Upper lobe of right lung (tissue), 1 donor: ENCODE data around the gene MARCO. TPM values are rescaled to one million over a fixed set of nuclear protein-coding genes. Genes with fewer than 3 reads are reported as not detected.
A peak's percentile ranks its signal among the peaks of the same experiment; 100 is the strongest.

Source experiments
- ATAC-seq: fragments of 200-7000 bp; cut with Tn5 transposase; one replicate; pipeline ENCODE4 v1.9.1; 2020; ENCODE audit warnings: mild to moderate bottlenecking, moderate library complexity
- DNase-seq: peaks from one replicate; pipeline ENCODE4 v3.0.0-alpha.2; 2020
- H3K27ac ChIP-seq: fragments of 200-600 bp; one replicate; pipeline ENCODE4 v1.8.0; 2022
- H3K27me3 ChIP-seq: fragments of 200-600 bp; one replicate; pipeline ENCODE4 v1.8.0; 2022; ENCODE audit warnings: mild to moderate bottlenecking
- H3K36me3 ChIP-seq: fragments of 200-600 bp; one replicate; pipeline ENCODE4 v1.8.0; 2022
- H3K4me1 ChIP-seq: fragments of 200-600 bp; one replicate; pipeline ENCODE4 v1.8.0; 2022
- H3K4me3 ChIP-seq: fragments of 200-600 bp; one replicate; pipeline ENCODE4 v1.8.0; 2022; ENCODE audit warnings: mild to moderate bottlenecking
- H3K9me3 ChIP-seq: fragments of 200-600 bp; one replicate; pipeline ENCODE4 v1.8.0; 2022
- CTCF ChIP-seq: fragments of 200-600 bp; IDR thresholded peaks from one replicate; pipeline ENCODE4 v1.8.0; 2022; ENCODE audit warnings: antibody characterized with exemption
- intact Hi-C: fragments of 100-400 bp; cut with DNase I; formaldehyde crosslinking; loops from one replicate; pipeline ENCODE4 v1.11.0; 2022
- total RNA-seq: library from RNA; stranded (reverse); fragmentation: NEBNext Ultra II Directional; extraction: Animal tissue kit (Norgen Biotek cat#: 25700); gene quantifications from one replicate; pipeline ENCODE4 v1.2.1, GENCODE V29; 2021
- donor health status: DM: no; HTN: yes; CAD: no; lungs with severe emphysema.

The MARCO gene
- total RNA-seq, 1 donor from 2014 or later: 165 TPM

DNA sequence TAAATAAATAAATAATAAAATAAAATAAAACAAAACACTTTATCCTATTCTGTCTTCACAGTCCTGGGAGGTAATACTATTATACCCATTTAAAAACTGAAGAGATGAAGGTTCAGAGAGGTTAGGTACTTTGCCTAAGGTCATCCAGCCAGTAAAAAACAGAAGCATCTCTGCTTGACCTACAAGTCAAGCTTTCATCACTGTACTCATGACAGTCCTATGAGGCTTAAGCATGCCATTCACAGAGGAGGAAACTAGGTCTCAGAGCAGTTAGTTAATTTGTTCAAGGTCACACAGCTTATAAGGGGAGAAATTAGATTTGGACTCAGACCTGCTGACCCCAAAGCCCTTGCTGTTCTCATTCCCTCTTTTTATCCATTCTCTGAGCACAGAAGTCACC is 77.5 kb downstream of the MARCO start:
- intact Hi-C loops: no loop called here
- Histone ChIP-seq H3K27me3 (no peaks in the 10 kb centered on the region), H3K36me3 (no peaks in the 10 kb centered on the region), H3K4me1 (no peaks in the 10 kb centered on the region), H3K27ac (no peak overlapping the region), H3K4me3 (no peak overlapping the region), H3K9me3 (no peaks in the 10 kb centered on the region)
- DNase-seq: no peak
- ATAC-seq: peak; percentile 60
- TF ChIP-seq CTCF: no peak

DNA sequence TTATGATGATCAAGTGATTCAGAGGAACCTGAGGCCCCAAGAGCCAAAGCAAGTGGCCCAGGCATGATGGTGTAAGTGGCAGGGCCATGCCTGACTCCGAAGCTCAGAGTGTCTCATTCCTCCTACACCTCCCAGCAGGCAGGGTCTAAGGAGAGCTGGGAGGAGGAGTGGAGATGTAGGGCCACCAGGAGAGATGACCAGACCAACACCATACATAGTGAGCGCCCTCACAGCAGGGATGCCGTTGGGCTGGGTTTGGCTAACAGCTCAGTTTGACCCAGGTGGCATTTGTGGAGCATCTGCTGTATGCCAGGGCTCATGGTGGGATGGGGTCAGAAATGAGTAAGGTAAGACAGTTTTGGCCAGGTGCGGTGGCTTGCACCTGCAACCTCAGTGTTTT is 80.7 kb downstream of the MARCO start:
- H3K27me3 ChIP-seq: no peaks in the 10 kb centered on the region
- DNase-seq: no peak
- no peaks in the 10 kb centered on the region for H3K36me3 ChIP-seq
- H3K4me3 ChIP-seq: no peak overlapping the region
- no peak for TF ChIP-seq CTCF
- no peak for ATAC-seq
- no peak overlapping the region for H3K27ac ChIP-seq
- intact Hi-C loops: no loop called here
- no peaks in the 10 kb centered on the region for H3K4me1 ChIP-seq
- no peaks in the 10 kb centered on the region for H3K9me3 ChIP-seq

- no peak for DNase-seq
- Histone ChIP-seq H3K9me3 (no peaks in the 10 kb centered on the region), H3K27ac (no peak overlapping the region), H3K36me3 (no peaks in the 10 kb centered on the region), H3K27me3 (no peaks in the 10 kb centered on the region), H3K4me3 (no peak overlapping the region), H3K4me1 (no peaks in the 10 kb centered on the region)
- intact Hi-C loops: no loop called here
- no peak for TF ChIP-seq CTCF
- ATAC-seq: no peak
Measured at GRCh38 chr2:119023534-119023933, 81.5 kb downstream of the MARCO start.

DNA sequence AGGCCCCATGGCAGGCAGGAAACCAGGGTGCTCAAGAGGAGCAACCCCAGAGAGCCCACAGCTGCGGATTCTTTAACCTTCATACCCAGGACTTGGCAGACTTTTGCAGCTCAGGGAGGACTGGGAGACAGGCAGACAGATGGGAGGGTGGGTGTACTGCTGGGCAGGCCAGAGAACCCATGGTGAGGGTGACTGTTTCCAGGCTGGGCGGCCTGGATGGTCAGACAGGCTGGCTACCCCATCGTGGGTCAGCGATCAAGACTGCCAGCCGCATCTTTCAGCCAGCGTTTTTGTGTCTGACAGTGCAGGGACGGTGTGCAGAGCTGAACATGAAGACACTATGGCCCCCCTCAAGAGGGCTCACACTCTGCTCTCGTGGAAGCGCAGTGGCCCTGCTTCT is 82.2 kb downstream of the MARCO start:
- H3K27me3 ChIP-seq: no peaks in the 10 kb centered on the region
- DNase-seq (no peak), ATAC-seq (no peak)
- TF ChIP-seq CTCF: no peak
- no peak overlapping the region for H3K4me3 ChIP-seq
- intact Hi-C loops: no loop called here
- no peaks in the 10 kb centered on the region for H3K4me1 ChIP-seq
- no peaks in the 10 kb centered on the region for H3K36me3 ChIP-seq
- no peaks in the 10 kb centered on the region for H3K9me3 ChIP-seq
- H3K27ac ChIP-seq: no peak overlapping the region

- H3K36me3 ChIP-seq: no peaks in the 10 kb centered on the region
- intact Hi-C loops: no loop called here
- H3K27me3 ChIP-seq: no peaks in the 10 kb centered on the region
- no peak for TF ChIP-seq CTCF
- H3K27ac ChIP-seq: no peak overlapping the region
- ATAC-seq (no peak), DNase-seq (no peak)
- H3K4me3 ChIP-seq: no peak overlapping the region
- H3K4me1 ChIP-seq: no peaks in the 10 kb centered on the region
- H3K9me3 ChIP-seq: no peaks in the 10 kb centered on the region
Measured at GRCh38 chr2:119024568-119024967, 82.6 kb downstream of the MARCO start.

- no peak for TF ChIP-seq CTCF
- DNase-seq (no peak), ATAC-seq (no peak)
- Histone ChIP-seq H3K27me3 (no peaks in the 10 kb centered on the region), H3K4me3 (no peak overlapping the region), H3K9me3 (no peaks in the 10 kb centered on the region), H3K36me3 (no peaks in the 10 kb centered on the region), H3K4me1 (no peaks in the 10 kb centered on the region), H3K27ac (no peak overlapping the region)
- intact Hi-C loops: no loop called here
Measured at GRCh38 chr2:119025013-119025412, 83.0 kb downstream of the MARCO start.
